GM12874 (cell line): ENCODE data around the gene CRTC3.

ENCODE experiments used
- TF ChIP-seq, protein P1 (sequence below): IDR thresholded peaks from 2 replicates; pipeline ENCODE4 v1.5.1; 2011; ENCODE audit warnings: low read depth, mild to moderate bottlenecking, control low read depth, low read length, moderate library complexity; ENCODE audit not compliant: insufficient read depth

Gene CRTC3

DNA sequence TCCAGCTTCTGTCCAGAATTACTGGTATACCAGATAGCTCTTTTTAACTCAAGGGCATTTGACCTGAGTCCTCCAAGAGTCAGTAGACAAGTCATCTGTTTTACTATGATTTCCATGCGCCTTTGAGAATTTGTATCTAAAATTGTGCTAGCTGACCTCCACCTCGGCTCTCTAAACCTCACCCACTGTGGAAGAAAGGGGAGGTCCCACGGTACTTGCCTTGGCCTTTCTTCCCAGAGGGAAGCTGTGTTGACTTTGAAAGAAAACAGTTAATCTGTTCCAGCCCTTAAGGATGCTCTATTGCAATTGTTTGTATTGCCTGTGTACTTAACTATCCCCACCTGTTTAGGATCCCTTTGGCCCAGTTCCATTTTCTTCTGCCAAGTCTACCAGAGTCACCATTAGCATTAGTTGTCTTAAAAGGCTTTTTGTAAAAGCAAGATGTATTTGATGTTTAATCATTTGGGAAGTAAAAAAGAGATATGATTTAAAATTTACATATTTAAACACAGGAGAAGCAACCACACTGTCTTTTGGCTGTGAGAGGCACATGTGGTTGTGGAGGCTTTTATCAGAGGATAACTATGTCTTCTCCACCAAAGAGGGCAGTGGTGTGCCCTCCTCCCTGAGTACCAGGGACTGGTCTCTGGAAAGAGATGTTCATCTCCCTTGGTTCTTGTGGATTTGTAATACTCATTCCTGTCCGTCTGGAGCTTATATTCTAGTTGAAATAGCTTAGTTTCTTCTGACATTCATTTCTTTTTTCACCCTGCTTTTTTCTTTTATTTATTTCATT lies 88.8 kb downstream of the CRTC3 start:
- TF ChIP-seq, protein P1, sequence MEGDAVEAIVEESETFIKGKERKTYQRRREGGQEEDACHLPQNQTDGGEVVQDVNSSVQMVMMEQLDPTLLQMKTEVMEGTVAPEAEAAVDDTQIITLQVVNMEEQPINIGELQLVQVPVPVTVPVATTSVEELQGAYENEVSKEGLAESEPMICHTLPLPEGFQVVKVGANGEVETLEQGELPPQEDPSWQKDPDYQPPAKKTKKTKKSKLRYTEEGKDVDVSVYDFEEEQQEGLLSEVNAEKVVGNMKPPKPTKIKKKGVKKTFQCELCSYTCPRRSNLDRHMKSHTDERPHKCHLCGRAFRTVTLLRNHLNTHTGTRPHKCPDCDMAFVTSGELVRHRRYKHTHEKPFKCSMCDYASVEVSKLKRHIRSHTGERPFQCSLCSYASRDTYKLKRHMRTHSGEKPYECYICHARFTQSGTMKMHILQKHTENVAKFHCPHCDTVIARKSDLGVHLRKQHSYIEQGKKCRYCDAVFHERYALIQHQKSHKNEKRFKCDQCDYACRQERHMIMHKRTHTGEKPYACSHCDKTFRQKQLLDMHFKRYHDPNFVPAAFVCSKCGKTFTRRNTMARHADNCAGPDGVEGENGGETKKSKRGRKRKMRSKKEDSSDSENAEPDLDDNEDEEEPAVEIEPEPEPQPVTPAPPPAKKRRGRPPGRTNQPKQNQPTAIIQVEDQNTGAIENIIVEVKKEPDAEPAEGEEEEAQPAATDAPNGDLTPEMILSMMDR, result no peak

DNA sequence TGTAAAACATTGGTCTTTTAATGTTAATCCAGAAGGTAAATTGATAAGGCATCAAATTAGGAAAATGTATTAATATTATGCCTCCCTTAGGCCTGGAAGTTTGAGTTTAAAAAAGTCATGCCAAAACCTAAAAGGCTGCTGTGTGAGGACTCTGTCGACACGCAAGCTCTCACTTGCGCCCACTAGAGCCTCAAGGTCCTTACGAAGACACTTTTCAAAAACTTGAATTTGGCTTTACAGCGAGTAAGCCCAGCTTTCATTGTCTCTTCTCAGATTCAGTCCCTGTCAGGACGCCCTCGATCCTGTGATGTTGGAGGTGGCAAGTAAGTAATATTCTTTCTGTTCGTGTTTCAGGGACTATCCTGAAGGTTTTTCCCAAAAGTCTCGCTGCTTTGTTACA lies 89.7 kb downstream of the CRTC3 start:
- TF ChIP-seq, protein P1, result no peak

DNA sequence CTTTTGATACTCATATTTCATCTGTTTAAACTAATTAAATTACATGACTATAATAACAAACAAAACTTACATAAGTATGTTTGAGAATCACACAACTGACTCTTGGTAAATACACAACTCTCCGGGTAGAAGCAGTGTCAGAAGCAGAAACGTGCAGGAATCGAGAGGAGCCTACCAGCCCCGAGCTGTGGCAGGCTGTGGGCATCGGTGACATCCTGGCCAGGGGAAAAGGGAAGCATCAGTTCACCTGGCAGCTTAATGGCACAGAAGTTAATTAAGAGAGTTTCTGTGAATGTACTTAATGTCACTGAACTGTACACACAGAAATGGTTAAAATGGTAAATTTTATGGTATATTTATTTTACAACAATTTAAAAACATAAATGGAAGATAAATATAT lies 90.2 kb downstream of the CRTC3 start:
- TF ChIP-seq, protein P1, result no peak

DNA sequence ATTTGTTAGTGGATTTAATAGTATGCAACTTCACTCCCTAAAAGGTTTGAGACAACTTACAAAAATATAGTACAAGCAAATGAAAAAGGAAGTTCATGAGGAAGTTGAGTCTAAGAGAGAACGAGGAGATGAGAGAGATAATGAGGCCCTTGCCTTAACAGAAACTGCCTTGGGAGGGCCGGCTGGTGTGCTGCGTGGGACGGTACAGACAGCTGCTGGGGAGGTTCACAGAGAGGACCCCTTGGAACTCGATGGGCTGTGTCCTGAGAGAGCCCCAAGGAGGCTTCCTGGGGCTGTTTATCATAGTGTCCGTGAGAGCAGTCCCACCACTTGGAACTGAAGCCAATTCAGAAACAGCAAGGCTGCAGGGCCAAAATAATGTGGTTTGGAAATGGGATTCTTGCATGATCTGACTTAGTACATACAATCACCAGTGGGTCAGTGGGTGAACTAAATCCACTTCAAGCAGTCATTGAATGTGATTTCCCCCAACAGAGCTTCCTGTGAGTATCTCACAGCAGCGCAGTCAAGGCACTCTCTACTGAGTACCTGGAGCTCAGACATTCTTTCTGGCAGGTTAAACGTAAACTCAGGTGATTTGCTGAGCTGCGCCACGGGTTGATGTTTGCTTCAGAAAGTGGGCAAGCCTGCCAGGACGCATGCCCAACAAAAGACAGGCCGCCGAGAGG lies 90.8 kb downstream of the CRTC3 start:
- TF ChIP-seq, protein P1, result no peak

DNA sequence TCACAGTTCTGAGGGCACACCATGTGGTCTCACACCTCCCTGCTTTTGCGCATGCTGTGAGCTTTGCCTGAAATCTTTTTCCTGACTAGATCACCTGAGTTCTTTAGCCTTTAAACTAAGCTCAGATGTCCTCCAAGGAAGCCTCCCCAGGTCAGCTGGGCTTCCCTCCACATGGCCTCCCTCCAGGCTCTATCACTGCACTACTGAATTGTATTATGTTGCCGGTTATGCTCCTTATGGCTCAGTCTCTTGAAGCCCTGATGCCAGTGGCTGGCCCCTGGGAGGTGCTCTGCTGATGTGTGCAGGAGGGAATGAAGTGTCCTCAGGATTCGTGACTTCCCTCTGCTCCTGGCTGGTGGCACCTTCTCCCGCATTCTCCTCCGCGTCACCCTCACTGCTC lies 94.1 kb downstream of the CRTC3 start:
- TF ChIP-seq, protein P1, result no peak

DNA sequence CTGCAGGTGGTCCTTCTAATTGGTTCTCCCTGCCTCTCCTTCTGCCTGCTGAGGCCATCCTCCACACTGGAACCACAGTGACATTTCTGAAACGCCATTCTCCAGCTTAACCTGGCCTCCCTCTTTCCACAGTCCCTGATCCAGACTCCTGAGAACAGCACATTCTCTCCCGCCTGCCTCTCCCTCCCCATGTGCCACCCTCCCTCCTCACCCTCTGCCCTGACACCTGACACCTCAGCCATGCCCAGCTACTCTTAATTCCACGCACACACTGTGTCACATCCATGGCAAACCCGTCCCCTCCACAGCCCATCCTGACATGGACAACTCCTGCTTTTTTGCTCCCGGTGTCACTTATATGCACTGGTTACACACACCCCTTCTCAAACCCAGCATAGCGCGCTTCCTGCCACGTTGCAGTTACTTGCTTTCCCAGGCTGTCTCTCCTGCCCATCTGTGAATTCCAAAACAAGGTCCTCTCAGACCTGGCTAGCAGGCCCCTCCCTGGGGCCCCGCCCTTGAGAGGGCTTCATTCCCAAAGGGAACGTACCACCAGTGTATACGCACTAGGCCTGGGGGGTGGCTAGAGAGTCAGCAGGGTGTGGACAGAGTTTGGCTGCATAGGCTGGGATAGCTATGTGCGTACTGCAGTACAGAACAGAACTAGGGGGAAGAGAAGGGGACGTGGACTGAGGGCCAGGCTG lies 94.7 kb downstream of the CRTC3 start:
- TF ChIP-seq, protein P1, result no peak

DNA sequence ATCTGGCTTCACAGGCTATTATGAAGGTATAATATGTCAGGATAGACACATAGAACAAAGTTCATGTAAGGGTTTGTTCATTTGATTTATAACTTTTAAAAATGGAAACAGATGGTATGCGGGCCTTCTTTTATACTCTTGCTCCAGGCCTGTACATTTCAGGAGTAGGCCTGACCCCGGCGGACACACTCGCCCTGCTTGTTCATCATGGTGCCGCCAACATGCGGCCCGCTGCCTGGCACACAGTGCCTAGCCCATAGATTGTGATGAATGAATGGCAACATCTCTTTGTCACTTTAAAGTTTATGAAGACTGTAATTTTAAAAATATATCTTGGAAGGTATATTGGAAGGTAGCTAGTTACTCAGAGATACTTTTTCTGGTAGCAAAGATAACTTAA lies 95.3 kb downstream of the CRTC3 start:
- TF ChIP-seq, protein P1, result no peak
